Immature natural killer cell (primary cell): ENCODE measurements around the gene TMPRSS11A. TPM values are rescaled to one million over a fixed set of nuclear protein-coding genes. Genes with fewer than 3 reads are reported as not detected.
A peak's percentile ranks its signal among the peaks of the same experiment; 100 is the strongest.

Experiments
- DNase-seq, 3 donors: peaks; one replicate each; pipeline ENCODE4 v3.0.0; 2022; ENCODE audit warnings: mixed read lengths in 1 of 3
- H3K27ac Mint-ChIP-seq, 6 donors: one replicate each; pipeline ENCODE4 v1.8.0; 2020; ENCODE audit warnings: mixed read lengths in 6 of 6, mild to moderate bottlenecking in 5 of 6, inconsistent platforms in 4 of 6, moderate library complexity in 3 of 6
- H3K27me3 Mint-ChIP-seq, 3 donors: one replicate each; pipeline ENCODE4 v1.8.0; 2020 to 2021; ENCODE audit warnings: low read depth in 3 of 3, mild to moderate bottlenecking in 3 of 3, mixed read lengths in 3 of 3, moderate library complexity in 3 of 3, inconsistent platforms in 1 of 3
- H3K36me3 Mint-ChIP-seq, 3 donors: one replicate each; pipeline ENCODE4 v1.8.0; 2020; ENCODE audit warnings: mixed read lengths in 3 of 3, inconsistent platforms in 2 of 3, mild to moderate bottlenecking in 2 of 3
- H3K4me1 Mint-ChIP-seq, 2 donors: one replicate each; pipeline ENCODE4 v1.8.0; 2020; ENCODE audit warnings: inconsistent platforms in 2 of 2, mild to moderate bottlenecking in 2 of 2, mixed read lengths in 2 of 2, moderate library complexity in 1 of 2
- H3K4me3 Mint-ChIP-seq, 5 donors: one replicate each; pipeline ENCODE4 v1.8.0; 2020; ENCODE audit warnings: mild to moderate bottlenecking in 5 of 5, mixed read lengths in 5 of 5, inconsistent platforms in 3 of 5, moderate library complexity in 3 of 5
- H3K9me3 Mint-ChIP-seq, 6 donors: one replicate each; pipeline ENCODE4 v1.8.0; 2020; ENCODE audit warnings: mild to moderate bottlenecking in 6 of 6, mixed read lengths in 6 of 6, inconsistent platforms in 4 of 6, moderate library complexity in 3 of 6
- polyA plus RNA-seq, 3 donors: library from polyadenylated mRNA; unstranded; fragments of 300-500 nt; fragmentation: Illumina TruSeq; gene quantifications; one replicate each; pipeline ENCODE4 v1.2.3, GENCODE V29; 2021

The TMPRSS11A gene
- polyA plus RNA-seq, 3 donors from 2014 or later, result not detected

DNA sequence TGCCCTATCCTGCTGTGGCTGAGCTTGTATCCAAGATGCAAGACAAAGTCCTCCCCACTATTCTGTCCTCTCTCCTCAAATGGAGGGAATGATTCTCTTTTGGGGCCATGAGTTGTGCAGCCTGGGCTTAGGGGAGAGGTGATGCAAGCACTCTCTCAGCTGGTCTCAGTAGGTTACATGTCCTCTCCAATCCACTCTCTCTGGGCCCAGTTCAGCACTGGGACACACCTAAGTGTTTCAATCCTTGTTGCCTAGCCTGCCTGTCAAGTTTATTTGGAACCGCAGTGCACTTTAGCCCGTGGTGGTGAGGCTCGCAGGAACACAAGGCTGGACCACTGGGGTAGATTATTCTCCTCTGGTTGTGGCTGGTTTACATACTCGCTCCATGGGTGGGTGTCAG lies 55.6 kb downstream of the TMPRSS11A start:
- Mint-ChIP-seq H3K27me3 (peaks cover 0 to 7% (median 4%) of the 10 kb centered on the region in 3 donors), H3K36me3 (no peaks in the 10 kb centered on the region), H3K4me3 (no peak overlapping the region), H3K9me3 (peaks cover 0 to 7% (median 0%) of the 10 kb centered on the region in 6 donors), H3K27ac (no peak overlapping the region), H3K4me1 (no peaks in the 10 kb centered on the region)
- DNase-seq, result no peak

DNA sequence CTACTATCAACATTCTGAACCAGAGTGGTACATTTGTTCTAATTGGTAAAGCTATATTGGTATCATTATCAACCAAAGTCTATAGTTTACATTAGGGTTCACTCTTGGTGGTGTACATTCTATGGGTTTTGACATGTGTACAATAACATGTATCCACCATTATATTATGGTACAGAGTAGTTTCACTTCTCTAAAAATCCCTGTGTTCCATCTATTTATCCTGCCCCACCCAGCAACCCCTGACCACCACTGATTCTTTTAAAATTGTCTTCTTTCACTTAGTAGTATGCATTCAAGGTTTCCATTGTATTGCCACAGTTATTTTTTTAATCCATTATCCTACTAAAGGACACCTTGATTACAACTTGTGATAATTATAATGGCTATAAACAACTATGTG lies 64.2 kb downstream of the TMPRSS11A start:
- Mint-ChIP-seq H3K4me1 (peaks cover 12 to 19% of the 10 kb centered on the region in 2 donors), H3K27me3 (peaks cover 0 to 4% (median 3%) of the 10 kb centered on the region in 3 donors), H3K36me3 (no peaks in the 10 kb centered on the region), H3K9me3 (peaks cover 0 to 2% (median 0%) of the 10 kb centered on the region in 6 donors), H3K27ac (no peak overlapping the region), H3K4me3 (no peak overlapping the region)
- DNase-seq, result no peak

DNA sequence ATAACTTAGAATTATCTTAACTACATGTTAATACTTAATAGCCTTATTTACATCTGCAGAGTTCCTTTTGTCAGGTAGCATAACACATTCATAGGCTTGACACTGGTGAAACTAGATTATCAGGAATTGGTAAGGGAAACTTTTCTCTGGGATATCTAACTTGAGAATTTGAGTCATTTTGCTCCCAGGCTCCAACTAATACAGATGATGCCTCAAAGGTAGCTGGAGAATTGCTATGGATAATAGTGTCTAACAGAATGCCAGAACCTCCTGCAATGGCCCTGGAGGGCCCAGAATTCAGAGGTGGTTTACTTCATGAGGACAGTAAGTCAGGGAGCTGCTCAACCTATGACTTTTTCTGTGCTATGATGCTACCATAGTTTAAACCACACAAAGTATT lies 65.6 kb downstream of the TMPRSS11A start:
- Mint-ChIP-seq H3K27ac (no peak overlapping the region), H3K27me3 (peaks cover 0 to 3% (median 2%) of the 10 kb centered on the region in 3 donors), H3K9me3 (peaks cover 0 to 3% (median 0%) of the 10 kb centered on the region in 6 donors), H3K4me3 (no peak overlapping the region), H3K36me3 (no peaks in the 10 kb centered on the region), H3K4me1 (peaks cover 12 to 19% of the 10 kb centered on the region in 2 donors)
- no peak for DNase-seq

DNA sequence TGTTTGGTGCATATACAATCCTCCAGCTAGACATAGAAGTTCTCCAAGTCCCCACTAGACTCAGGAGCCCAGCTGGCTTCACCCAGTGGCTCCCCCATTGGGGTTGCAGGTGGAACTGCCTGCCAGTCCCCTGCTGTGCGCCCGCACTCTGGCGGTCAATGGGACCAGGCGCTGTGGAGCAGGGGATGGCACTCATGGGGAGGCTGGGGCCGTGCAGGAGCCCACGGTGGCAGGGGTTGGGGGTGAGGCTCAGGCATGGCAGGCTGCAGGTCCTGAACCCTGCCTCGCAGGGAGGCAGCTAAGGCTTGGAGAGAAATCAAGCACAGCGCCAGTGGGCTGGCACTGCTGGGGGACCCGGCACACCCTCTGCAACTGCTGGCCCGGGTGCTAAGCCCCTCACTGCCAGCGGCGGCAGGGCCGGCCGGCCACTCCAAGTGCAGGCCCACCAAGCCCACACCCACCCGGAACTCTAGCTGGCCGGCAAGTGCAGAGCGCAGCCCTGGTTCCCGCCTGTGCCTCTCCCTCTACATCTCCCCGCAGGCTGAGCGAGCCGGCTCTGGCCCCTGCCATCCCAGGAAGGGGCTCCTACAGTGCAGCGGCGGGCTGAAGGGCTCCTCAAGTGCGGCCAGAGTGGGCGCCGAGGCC lies 66.8 kb downstream of the TMPRSS11A start:
- no peaks in the 10 kb centered on the region for H3K36me3 Mint-ChIP-seq
- peak overlapping the region in 1 of 5 donors; percentile 69 for H3K4me3 Mint-ChIP-seq
- peaks cover 0 to 1% (median 0%) of the 10 kb centered on the region in 6 donors for H3K9me3 Mint-ChIP-seq
- no peak for DNase-seq
- peaks cover 12 to 19% of the 10 kb centered on the region in 2 donors for H3K4me1 Mint-ChIP-seq
- H3K27me3 Mint-ChIP-seq, result peaks cover 0 to 3% (median 0%) of the 10 kb centered on the region in 3 donors
- H3K27ac Mint-ChIP-seq, result peak overlapping the region in 2 of 6 donors; percentile 81 to 82

DNA sequence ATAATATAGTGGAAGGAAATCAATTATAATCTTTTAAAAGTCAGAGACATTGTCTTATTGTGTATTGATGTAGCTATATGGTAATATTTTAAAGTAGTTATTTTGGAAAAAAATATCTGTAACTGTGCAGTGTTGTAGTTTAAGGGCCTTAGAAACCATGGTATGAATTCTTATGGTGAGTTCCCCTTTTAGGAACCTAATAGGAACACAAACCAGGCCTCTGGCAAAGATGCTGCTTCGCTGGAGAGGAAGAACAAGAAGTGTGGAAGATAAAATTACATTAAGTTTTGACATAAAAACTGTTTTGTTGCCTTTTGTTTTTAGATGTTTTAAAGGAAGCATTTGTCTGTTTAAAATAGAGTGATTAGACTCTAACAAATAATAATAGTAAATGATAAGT lies 68.6 kb downstream of the TMPRSS11A start:
- no peak for DNase-seq
- H3K9me3 Mint-ChIP-seq, result peaks cover 0 to 4% (median 0%) of the 10 kb centered on the region in 6 donors
- H3K4me3 Mint-ChIP-seq, result no peak overlapping the region
- peaks cover 13 to 26% of the 10 kb centered on the region in 2 donors for H3K4me1 Mint-ChIP-seq
- peak overlapping the region in 4 of 6 donors; percentile 41 to 81 (median 56) for H3K27ac Mint-ChIP-seq
- peaks cover 0 to 2% (median 0%) of the 10 kb centered on the region in 3 donors for H3K27me3 Mint-ChIP-seq
- H3K36me3 Mint-ChIP-seq, result no peaks in the 10 kb centered on the region

DNA sequence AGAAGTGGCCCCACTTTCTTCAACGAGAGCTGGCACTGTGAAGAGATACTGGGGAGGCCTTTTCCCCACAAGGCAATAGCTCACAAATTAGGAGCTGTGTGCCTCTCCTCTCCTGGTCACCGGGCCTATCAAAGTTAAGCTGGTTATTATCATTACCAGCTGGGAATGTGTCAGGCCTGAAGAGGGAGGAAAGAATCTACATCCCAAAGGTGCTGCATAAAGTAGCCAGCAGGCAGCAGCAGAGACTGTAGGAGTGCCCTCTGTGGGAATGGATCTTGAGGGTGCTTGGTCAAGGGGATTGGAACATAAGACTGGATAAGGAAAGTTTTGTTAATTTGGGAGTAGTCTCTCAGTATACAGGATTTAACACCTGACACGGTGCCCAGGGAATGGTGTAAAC lies 70.4 kb downstream of the TMPRSS11A start:
- peak overlapping the region in 1 of 6 donors; percentile 70 for H3K27ac Mint-ChIP-seq
- H3K4me1 Mint-ChIP-seq, result peaks cover 13 to 27% of the 10 kb centered on the region in 2 donors
- no peaks in the 10 kb centered on the region for H3K36me3 Mint-ChIP-seq
- no peak for DNase-seq
- H3K27me3 Mint-ChIP-seq, result peaks cover 0 to 2% (median 0%) of the 10 kb centered on the region in 3 donors
- no peak overlapping the region for H3K4me3 Mint-ChIP-seq
- peaks cover 0 to 4% (median 0%) of the 10 kb centered on the region in 6 donors for H3K9me3 Mint-ChIP-seq

DNA sequence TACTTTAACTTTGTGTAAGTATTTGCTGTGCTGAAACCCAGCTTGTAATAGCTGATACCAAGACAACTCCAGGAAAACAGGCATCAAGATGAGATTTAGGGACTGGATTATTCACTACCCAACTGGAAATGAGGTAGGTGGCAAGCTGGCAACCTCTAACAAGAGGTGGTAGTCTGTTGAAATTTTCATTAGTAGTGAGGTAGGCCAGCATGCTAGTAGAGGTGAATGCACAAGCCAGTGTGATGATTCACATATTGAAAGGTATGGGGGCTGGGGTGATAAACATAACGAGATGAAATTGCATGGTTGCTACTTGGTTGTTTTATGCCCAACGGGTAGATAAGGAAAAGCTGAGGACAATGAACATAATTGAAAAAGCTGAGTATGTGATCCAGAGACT lies 71.0 kb downstream of the TMPRSS11A start:
- peak overlapping the region in 1 of 6 donors; percentile 41 for H3K27ac Mint-ChIP-seq
- peaks cover 0 to 4% (median 0%) of the 10 kb centered on the region in 6 donors for H3K9me3 Mint-ChIP-seq
- H3K36me3 Mint-ChIP-seq, result no peaks in the 10 kb centered on the region
- peaks cover 0 to 2% (median 0%) of the 10 kb centered on the region in 3 donors for H3K27me3 Mint-ChIP-seq
- H3K4me3 Mint-ChIP-seq, result no peak overlapping the region
- DNase-seq, result no peak
- H3K4me1 Mint-ChIP-seq, result peaks cover 13 to 27% of the 10 kb centered on the region in 2 donors

DNA sequence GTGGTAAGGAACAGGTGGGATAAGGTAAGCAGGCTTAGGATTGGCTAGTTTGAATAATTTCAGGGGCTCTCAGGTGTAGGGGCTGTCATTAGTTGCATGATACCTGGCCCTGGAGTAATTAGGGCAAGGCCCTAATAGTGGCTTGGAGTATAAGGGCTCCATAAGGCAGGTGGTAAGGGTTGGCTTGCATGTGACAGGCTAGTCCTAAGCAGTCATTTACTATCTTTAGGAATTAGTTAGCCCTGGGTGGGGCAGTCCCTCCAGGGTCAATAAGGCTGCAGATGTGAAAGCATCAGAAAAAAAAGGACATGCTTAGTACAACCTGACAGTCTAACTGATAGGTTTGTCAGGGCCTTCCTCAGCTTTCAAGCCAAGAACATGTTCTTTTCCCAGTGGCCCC lies 71.6 kb downstream of the TMPRSS11A start:
- Mint-ChIP-seq H3K9me3 (peaks cover 0 to 4% (median 0%) of the 10 kb centered on the region in 6 donors), H3K27me3 (peaks cover 0 to 2% (median 0%) of the 10 kb centered on the region in 3 donors), H3K36me3 (no peaks in the 10 kb centered on the region), H3K4me1 (peaks cover 16 to 32% of the 10 kb centered on the region in 2 donors), H3K4me3 (no peak overlapping the region), H3K27ac (no peak overlapping the region)
- DNase-seq, result no peak

DNA sequence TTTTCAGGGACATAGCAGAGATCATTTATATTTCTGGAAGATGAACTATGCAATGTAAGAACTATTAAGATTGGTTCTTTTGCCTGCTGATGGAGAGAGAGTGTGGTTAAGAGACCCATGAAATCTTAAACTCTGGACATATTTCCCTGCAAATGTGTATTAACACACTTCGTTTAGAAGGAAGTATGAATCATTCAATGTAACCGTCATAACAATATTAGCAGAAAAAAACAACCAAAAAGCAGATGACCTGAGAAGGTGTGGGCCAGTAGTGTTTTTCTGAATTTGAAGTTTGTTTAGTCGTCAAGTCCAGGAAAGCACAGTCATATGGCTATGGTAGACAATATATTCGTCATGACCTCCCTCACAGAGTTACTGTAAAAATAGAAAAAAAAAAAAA lies 77.0 kb downstream of the TMPRSS11A start:
- H3K9me3 Mint-ChIP-seq, result peaks cover 0 to 2% (median 0%) of the 10 kb centered on the region in 6 donors
- peak in 2 of 3 donors; percentile 21 to 22 for DNase-seq
- H3K4me3 Mint-ChIP-seq, result peak overlapping the region in 2 of 5 donors; percentile 7 to 35
- H3K4me1 Mint-ChIP-seq, result peaks cover 23 to 40% of the 10 kb centered on the region in 2 donors
- peak overlapping the region in 4 of 6 donors; percentile 12 to 85 (median 24) for H3K27ac Mint-ChIP-seq
- H3K36me3 Mint-ChIP-seq, result peaks cover 0 to 3% (median 0%) of the 10 kb centered on the region in 3 donors
- no peaks in the 10 kb centered on the region for H3K27me3 Mint-ChIP-seq

DNA sequence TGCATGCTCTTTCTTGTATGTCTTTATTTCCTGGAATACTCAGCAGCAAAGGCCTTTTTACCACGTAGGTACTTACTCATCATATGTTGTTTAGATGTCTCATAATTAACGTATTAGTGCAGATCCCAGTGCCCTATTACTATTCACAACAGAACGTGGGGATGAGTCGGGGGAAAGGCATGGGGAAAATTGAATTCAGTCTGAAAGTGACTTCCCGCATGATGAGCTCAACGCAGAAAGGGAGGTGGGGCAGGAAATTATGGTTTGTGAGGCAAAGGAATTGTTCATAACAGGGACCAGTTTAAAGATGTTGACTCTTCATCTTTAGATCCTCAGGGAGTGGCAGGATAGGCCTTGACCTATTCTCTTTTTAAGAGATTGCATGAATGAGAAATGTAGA lies 77.5 kb downstream of the TMPRSS11A start:
- no peaks in the 10 kb centered on the region for H3K27me3 Mint-ChIP-seq
- H3K27ac Mint-ChIP-seq, result peak overlapping the region; percentile 12 to 85 (median 24)
- peaks cover 0 to 2% (median 0%) of the 10 kb centered on the region in 6 donors for H3K9me3 Mint-ChIP-seq
- H3K4me1 Mint-ChIP-seq, result peaks cover 23 to 40% of the 10 kb centered on the region in 2 donors
- no peak for DNase-seq
- H3K4me3 Mint-ChIP-seq, result peak overlapping the region; percentile 7 to 35 (median 15)
- H3K36me3 Mint-ChIP-seq, result peaks cover 0 to 3% (median 0%) of the 10 kb centered on the region in 3 donors

DNA sequence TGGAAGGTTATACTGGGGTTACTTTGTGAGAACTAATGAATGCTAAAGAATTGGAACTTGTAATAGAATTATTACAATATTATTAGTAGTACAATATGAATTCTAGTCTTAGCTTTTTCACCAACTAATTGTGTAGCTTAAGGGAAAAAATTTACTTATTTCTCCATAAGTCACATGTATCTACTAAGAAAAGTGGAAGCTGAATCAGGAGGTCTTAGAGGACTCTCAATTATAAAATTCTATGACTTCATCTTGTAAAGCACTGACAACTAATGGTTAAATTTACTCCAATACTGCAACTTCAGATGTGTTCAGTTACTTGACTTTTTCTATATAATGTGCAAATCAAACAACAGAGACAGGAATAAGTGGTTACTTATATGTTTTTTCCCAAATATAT lies 78.6 kb downstream of the TMPRSS11A start:
- H3K27ac Mint-ChIP-seq, result no peak overlapping the region
- H3K4me1 Mint-ChIP-seq, result peaks cover 21 to 33% of the 10 kb centered on the region in 2 donors
- peaks cover 0 to 3% (median 0%) of the 10 kb centered on the region in 3 donors for H3K36me3 Mint-ChIP-seq
- DNase-seq, result no peak
- no peak overlapping the region for H3K4me3 Mint-ChIP-seq
- no peaks in the 10 kb centered on the region for H3K27me3 Mint-ChIP-seq
- H3K9me3 Mint-ChIP-seq, result no peaks in the 10 kb centered on the region

DNA sequence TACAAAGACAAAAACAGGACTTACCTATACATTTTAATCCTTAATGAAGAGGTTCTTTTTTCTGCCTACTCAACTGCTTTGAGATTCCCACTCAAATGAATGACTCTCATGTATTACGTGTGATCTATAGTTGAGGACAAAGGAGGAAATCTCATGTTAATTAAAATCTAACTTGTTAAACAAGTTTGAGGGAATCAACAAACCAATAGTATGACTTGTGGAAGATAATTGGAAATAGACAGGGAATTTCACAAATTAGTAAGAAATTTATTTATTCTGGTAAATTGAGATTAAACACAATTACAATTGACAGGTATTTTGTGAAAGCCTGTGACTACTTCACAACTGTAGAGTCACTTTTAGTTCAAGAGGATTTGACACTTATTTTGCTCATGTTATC lies 79.4 kb downstream of the TMPRSS11A start, which contains the start of gene TMPRSS11D:
Gene TMPRSS11D, minus strand, starts transcription at position 101 of the 400 bp plus-strand sequence. Its CDS starts 69 bp downstream, at position 32.
- Mint-ChIP-seq H3K4me3 (peak within 1 kb of the TSS in 2 of 5 donors; percentile 10 to 36), H3K9me3 (no peaks in the 10 kb centered on the region), H3K4me1 (peaks cover 21 to 32% of the 10 kb centered on the region in 2 donors), H3K27ac (peak within 1 kb of the TSS in 4 of 6 donors; percentile 3 to 43 (median 20)), H3K36me3 (peaks cover 0 to 3% (median 0%) of the 10 kb centered on the region in 3 donors), H3K27me3 (no peaks in the 10 kb centered on the region)
- DNase-seq, result no peak

DNA sequence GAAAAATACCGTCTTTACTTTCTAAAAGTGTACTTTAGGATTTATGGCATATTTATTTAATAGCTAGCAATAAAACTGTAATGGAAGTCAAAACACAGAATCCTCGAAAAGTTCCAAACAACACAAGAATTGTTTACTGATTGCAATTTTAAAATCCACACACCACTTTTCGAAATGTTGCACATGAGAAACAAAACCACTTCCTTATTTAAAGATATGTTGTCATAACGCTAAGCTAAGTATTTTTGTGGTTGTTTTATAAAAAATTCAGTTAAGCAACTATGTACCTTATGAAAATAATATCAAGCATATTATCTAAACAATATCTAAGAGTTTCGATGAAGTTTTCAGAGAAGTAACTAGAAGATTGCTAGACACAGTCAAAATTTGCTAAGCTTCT lies 79.8 kb downstream of the TMPRSS11A start:
- DNase-seq, result peak in 2 of 3 donors; percentile 6 to 9
- H3K9me3 Mint-ChIP-seq, result no peaks in the 10 kb centered on the region
- H3K4me1 Mint-ChIP-seq, result peaks cover 21 to 32% of the 10 kb centered on the region in 2 donors
- peak overlapping the region in 1 of 5 donors; percentile 36 for H3K4me3 Mint-ChIP-seq
- H3K27ac Mint-ChIP-seq, result peak overlapping the region in 1 of 6 donors; percentile 14
- H3K36me3 Mint-ChIP-seq, result peaks cover 0 to 3% (median 0%) of the 10 kb centered on the region in 3 donors
- H3K27me3 Mint-ChIP-seq, result no peaks in the 10 kb centered on the region
